GM21737 (cell line): ENCODE data around the gene SLC4A1.

Experiments used
- ATAC-seq: cut with Tn5 transposase; IDR thresholded peaks from one replicate; pipeline ENCODE4 v1.9.1; 2021; ENCODE audit warnings: mild to moderate bottlenecking, moderate library complexity; ENCODE audit not compliant: unreplicated experiment

Gene SLC4A1

GRCh38 chr17:44207743-44208142 is 60.2 kb downstream of the SLC4A1 start:
- no peak for ATAC-seq

- ATAC-seq, result no peak
These were observed 60.6 kb downstream of the SLC4A1 start for GRCh38 chr17:44207319-44207718.

- ATAC-seq, result no peak
These were observed 61.1 kb downstream of the SLC4A1 start for GRCh38 chr17:44206825-44207155.

GRCh38 chr17:44205962-44206824 is 61.7 kb downstream of the SLC4A1 start:
- no peak for ATAC-seq

- ATAC-seq, result no peak
These were observed 63.5 kb downstream of the SLC4A1 start for GRCh38 chr17:44204441-44204882.

- ATAC-seq, result no peak
These were observed 64.0 kb downstream of the SLC4A1 start for GRCh38 chr17:44203731-44204440.

- ATAC-seq, result no peak
These were observed 65.2 kb downstream of the SLC4A1 start for GRCh38 chr17:44202756-44203155.

GRCh38 chr17:44200478-44201155 is 67.3 kb downstream of the SLC4A1 start:
- ATAC-seq, result no peak

- ATAC-seq, result peak; percentile 60
These were observed 68.1 kb downstream of the SLC4A1 start, which contains the start of gene ATXN7L3 for GRCh38 chr17:44199553-44200477. TSS of gene ATXN7L3 (minus strand) at chr17:44199884. CDS start at chr17:44198070, 1,814 bp downstream.

- peak; percentile 21 for ATAC-seq
These were observed 69.0 kb downstream of the SLC4A1 start for GRCh38 chr17:44198721-44199552.
